WTC11 (cell line): ENCODE results near the gene GABRG3. TPM values are rescaled to one million over a fixed set of nuclear protein-coding genes. Genes with fewer than 3 reads are reported as not detected.

Experiments used
- ATAC-seq: fragments of 200-7000 bp; cut with Tn5 transposase; 2 replicates; pipeline ENCODE4 v1.10.0; 2021; ENCODE audit warnings: mild to moderate bottlenecking, moderate library complexity
- CTCF ChIA-PET: fragments of 300-600 bp; sonication (Branson Sonifier 250); formaldehyde crosslinking; loops from one replicate; lab custom pipeline; 2021; ENCODE audit warnings: antibody characterized with exemption; lab: Charles Lee
- POLR2A ChIA-PET: fragments of 350-600 bp; sonication (Branson Sonifier 250); formaldehyde crosslinking; loops from one replicate; lab custom pipeline; 2021; ENCODE audit warnings: antibody characterized with exemption; lab: Charles Lee
- DNase-seq: peaks from one replicate; pipeline ENCODE4 v3.0.0; 2021; ENCODE audit warnings: low spot score
- H3K27ac Mint-ChIP-seq: 2 replicates; pipeline ENCODE4 v1.8.0; 2021; ENCODE audit warnings: mixed read lengths
- H3K27me3 Mint-ChIP-seq: 2 replicates; pipeline ENCODE4 v1.8.0; 2021; ENCODE audit warnings: low read depth, mild to moderate bottlenecking, moderate library complexity, mixed read lengths
- H3K36me3 Mint-ChIP-seq: 2 replicates; pipeline ENCODE4 v1.8.0; 2021; ENCODE audit warnings: mixed read lengths
- H3K4me1 Mint-ChIP-seq: 2 replicates; pipeline ENCODE4 v1.8.0; 2022; ENCODE audit warnings: mixed read lengths
- H3K4me3 Mint-ChIP-seq: 2 replicates; pipeline ENCODE4 v1.8.0; 2021; ENCODE audit warnings: mild to moderate bottlenecking, moderate library complexity, mixed read lengths
- H3K9me3 Mint-ChIP-seq: 2 replicates; pipeline ENCODE4 v1.8.0; 2021; ENCODE audit warnings: mixed read lengths
- AR ChIP-seq: fragments of 250-450 bp; sonication (Bioruptor Pico); IDR thresholded peaks from 2 replicates; pipeline ENCODE4 v1.9.0; 2021; ENCODE audit warnings: mild to moderate bottlenecking
- ARID4B ChIP-seq: sonication (generic); formaldehyde crosslinking; IDR thresholded peaks from 2 replicates; pipeline ENCODE4 v1.8.0; 2023; ENCODE audit warnings: missing genetic modification reagents, mild to moderate bottlenecking, borderline replicate concordance
- CREM ChIP-seq: sonication (generic); formaldehyde crosslinking; IDR thresholded peaks from 2 replicates; pipeline ENCODE4 v1.8.1; 2022; ENCODE audit warnings: mild to moderate bottlenecking, missing genetic modification reagents, moderate library complexity
- FOXK1 ChIP-seq: sonication (generic); formaldehyde crosslinking; IDR thresholded peaks from 2 replicates; pipeline ENCODE4 v1.8.0; 2022; ENCODE audit warnings: mild to moderate bottlenecking, moderate library complexity, missing genetic modification reagents
- GABPB1 ChIP-seq: sonication (generic); formaldehyde crosslinking; IDR thresholded peaks from 2 replicates; pipeline ENCODE4 v1.8.1; 2023; ENCODE audit warnings: mild to moderate bottlenecking, missing genetic modification reagents
- HMGA2 ChIP-seq: fragments of 250-450 bp; sonication (Bioruptor Pico); IDR thresholded peaks from 2 replicates; pipeline ENCODE4 v1.4.0; 2021; ENCODE audit warnings: mild to moderate bottlenecking, moderate library complexity
- HMGXB4 ChIP-seq: sonication (generic); formaldehyde crosslinking; IDR thresholded peaks from 2 replicates; pipeline ENCODE4 v1.8.1; 2023; ENCODE audit warnings: mild to moderate bottlenecking, moderate library complexity, missing genetic modification reagents
- IRF1 ChIP-seq: sonication (generic); formaldehyde crosslinking; IDR thresholded peaks from 2 replicates; pipeline ENCODE4 v1.8.0; 2023; ENCODE audit warnings: missing genetic modification reagents
- JUN ChIP-seq: sonication (generic); formaldehyde crosslinking; IDR thresholded peaks from 2 replicates; pipeline ENCODE4 v1.8.0; 2023; ENCODE audit warnings: mild to moderate bottlenecking, missing genetic modification reagents
- MAX ChIP-seq: sonication (generic); formaldehyde crosslinking; IDR thresholded peaks from 2 replicates; pipeline ENCODE4 v1.8.0; 2022; ENCODE audit warnings: mild to moderate bottlenecking, missing genetic modification reagents
- NFATC4 ChIP-seq: fragments of 250-450 bp; sonication (Bioruptor Pico); IDR thresholded peaks from 2 replicates; pipeline ENCODE4 v1.9.0; 2021; ENCODE audit warnings: mild to moderate bottlenecking
- RELA ChIP-seq: sonication (generic); formaldehyde crosslinking; IDR thresholded peaks from 2 replicates; pipeline ENCODE4 v1.8.1; 2022; ENCODE audit warnings: missing genetic modification reagents, mild to moderate bottlenecking, borderline replicate concordance
- SMAD3 ChIP-seq: sonication (generic); formaldehyde crosslinking; IDR thresholded peaks from 2 replicates; pipeline ENCODE4 v1.8.0; 2022; ENCODE audit warnings: missing genetic modification reagents, mild to moderate bottlenecking, borderline replicate concordance
- TEAD1 ChIP-seq: sonication (generic); formaldehyde crosslinking; IDR thresholded peaks from 2 replicates; pipeline ENCODE4 v1.8.0; 2022; ENCODE audit warnings: mild to moderate bottlenecking, missing genetic modification reagents
- USF2 ChIP-seq: sonication (generic); formaldehyde crosslinking; IDR thresholded peaks from 2 replicates; pipeline ENCODE4 v1.8.1; 2023; ENCODE audit warnings: mild to moderate bottlenecking, missing genetic modification reagents, moderate library complexity
- ZBTB21 ChIP-seq: sonication (generic); formaldehyde crosslinking; IDR thresholded peaks from 2 replicates; pipeline ENCODE4 v1.8.1; 2023; ENCODE audit warnings: mild to moderate bottlenecking, missing genetic modification reagents, borderline replicate concordance
- ZNF121 ChIP-seq: sonication (generic); formaldehyde crosslinking; IDR thresholded peaks from 2 replicates; pipeline ENCODE4 v1.8.0; 2023; ENCODE audit warnings: missing genetic modification reagents
- ZNF138 ChIP-seq: sonication (generic); formaldehyde crosslinking; conservative IDR thresholded peaks from 2 replicates; pipeline ENCODE4 v1.8.1; 2022; ENCODE audit warnings: mild to moderate bottlenecking, moderate library complexity, missing genetic modification reagents
- ZNF425 ChIP-seq: fragments of 250-450 bp; sonication (Bioruptor Pico); conservative IDR thresholded peaks from 2 replicates; pipeline ENCODE4 v1.9.0; 2021; ENCODE audit warnings: mild to moderate bottlenecking
- ZNF532 ChIP-seq: fragments of 250-450 bp; sonication (Bioruptor Pico); IDR thresholded peaks from 2 replicates; pipeline ENCODE4 v1.9.0; 2021; ENCODE audit warnings: mild to moderate bottlenecking, borderline replicate concordance
- total RNA-seq: library from RNA; stranded (reverse); gene quantifications from 3 replicates; pipeline ENCODE4 v1.2.3, GENCODE V29; 2021

The GABRG3 gene
- total RNA-seq, 1 experiment from 2014 or later, result 0.72 TPM

GRCh38 chr15:27499719-27500118, 528.7 kb downstream of the GABRG3 start:
- H3K27ac Mint-ChIP-seq, result no peak overlapping the region
- no peaks in the 10 kb centered on the region; the same call in 1 of the 2 replicates for H3K36me3 Mint-ChIP-seq
- H3K9me3 Mint-ChIP-seq, result peaks cover 9% of the 10 kb centered on the region
- no peak for DNase-seq
- ChIA-PET CTCF (no interaction called here), POLR2A (interaction anchor here (0.6 kb wide), 1 partner anchor 18 kb away, joined by 5 read pairs; no protein-coding TSS in a partner anchor)
- no peaks in the 10 kb centered on the region for H3K27me3 Mint-ChIP-seq
- peaks cover 29% of the 10 kb centered on the region for H3K4me1 Mint-ChIP-seq
- no peak for TF ChIP-seq ZNF121 (CRISPR knock-in tag)
- TF ChIP-seq ZBTB21, result no peak
- TF ChIP-seq AR (CRISPR knock-in tag), result no peak
- no peak for TF ChIP-seq JUN (CRISPR knock-in tag)
- TF ChIP-seq RELA, result no peak
- no peak for TF ChIP-seq FOXK1 (CRISPR knock-in tag)
- no peak for TF ChIP-seq ARID4B (CRISPR knock-in tag)
- no peak for TF ChIP-seq ZNF532
- TF ChIP-seq SMAD3 (CRISPR knock-in tag), result no peak
- no peak for TF ChIP-seq CREM (CRISPR knock-in tag)
- TF ChIP-seq USF2 (CRISPR knock-in tag), result no peak
- TF ChIP-seq NFATC4 (CRISPR knock-in tag), result no peak
- TF ChIP-seq HMGXB4, result no peak
- no peak for TF ChIP-seq TEAD1 (CRISPR knock-in tag)
- TF ChIP-seq MAX (CRISPR knock-in tag), result no peak
- TF ChIP-seq HMGA2 (CRISPR knock-in tag), result no peak
- no peak for TF ChIP-seq ZNF425
- TF ChIP-seq ZNF138 (CRISPR knock-in tag), result no peak
- TF ChIP-seq IRF1 (CRISPR knock-in tag), result no peak
- TF ChIP-seq GABPB1 (CRISPR knock-in tag), result no peak
- no peak for ATAC-seq
- H3K4me3 Mint-ChIP-seq, result no peak overlapping the region
